T-cell (primary cell): ENCODE data around the gene ADAM23. TPM values are rescaled to one million over a fixed set of nuclear protein-coding genes. Genes with fewer than 3 reads are reported as not detected.
A peak's percentile ranks its signal among the peaks of the same experiment; 100 is the strongest.

Experiments used
- ATAC-seq, 4 experiments: fragments of 200-7000 bp in 3 of 4; fragments of 150-1000 bp in 1 of 4; cut with Tn5 transposase; replicated peaks in 1 of 4; 1 replicate in 3 of 4; 2 replicates in 1 of 4; pipeline ENCODE4 v1.10.0; 2021; ENCODE audit warnings: moderate library complexity in 3 of 4, mild to moderate bottlenecking in 2 of 4, moderate number of reproducible peaks in 1 of 4
- CTCF ChIA-PET, 2 donors: fragments of 300-600 bp; sonication (Branson Sonifier 250); formaldehyde crosslinking; loops; one replicate each; lab custom pipeline; 2022; ENCODE audit warnings: antibody characterized with exemption in 2 of 2; lab: Charles Lee
- POLR2A ChIA-PET, 2 donors: fragments of 300-600 bp; sonication (Branson Sonifier 250); formaldehyde crosslinking; loops; one replicate each; lab custom pipeline; 2022; ENCODE audit warnings: antibody characterized with exemption in 2 of 2; lab: Charles Lee
- DNase-seq, 35 experiments: peaks; one replicate each; pipeline versions ENCODE4 v3.0.0 to v3.0.0-alpha.2; 2013 to 2023
- H3K27ac ChIP-seq: one replicate; pipeline ENCODE4 v1.5.1; 2013; ENCODE audit warnings: low read length
- H3K27me3 ChIP-seq, 2 experiments: replicated peaks in 1 of 2; 1 replicate in 1 of 2; 2 replicates in 1 of 2; pipeline versions ENCODE4 v1.6.1 to v1.7.0; 2013; ENCODE audit warnings: low read length in 1 of 2, mixed read lengths in 1 of 2; ENCODE audit not compliant: control insufficient read depth in 2 of 2, insufficient read depth in 2 of 2; ENCODE audit errors: extremely low read depth in 1 of 2
- H3K36me3 ChIP-seq, 2 donors: 1 replicate in 1 of 2; 2 replicates in 1 of 2; pipeline versions ENCODE4 v1.6.1 to v1.7.0; 2013; ENCODE audit warnings: low read length in 1 of 2; ENCODE audit not compliant: control insufficient read depth in 2 of 2, insufficient read depth in 1 of 2; ENCODE audit errors: extremely low read depth in 1 of 2
- H3K4me1 ChIP-seq, 2 experiments: 1 replicate in 1 of 2; 2 replicates in 1 of 2; pipeline versions ENCODE4 v1.6.1 to v1.7.0; 2013; ENCODE audit warnings: low read length in 2 of 2, mixed read lengths in 1 of 2; ENCODE audit not compliant: insufficient read depth in 2 of 2, control insufficient read depth in 1 of 2; ENCODE audit errors: extremely low read depth in 1 of 2
- H3K4me3 ChIP-seq, 2 donors: 1 replicate in 1 of 2; 2 replicates in 1 of 2; pipeline versions ENCODE4 v1.5.1 to v1.7.0; 2013; ENCODE audit warnings: mild to moderate bottlenecking in 2 of 2, low read length in 1 of 2, moderate library complexity in 1 of 2; ENCODE audit not compliant: control insufficient read depth in 1 of 2; ENCODE audit errors: extremely low read depth in 1 of 2
- H3K9me3 ChIP-seq: 2 replicates; pipeline ENCODE4 v1.7.0; 2013
- H3K27ac Mint-ChIP-seq, 2 donors: one replicate each; pipeline ENCODE4 v1.8.0; 2020 to 2021; ENCODE audit warnings: mild to moderate bottlenecking in 2 of 2, mixed read lengths in 2 of 2
- H3K27me3 Mint-ChIP-seq, 2 donors: one replicate each; pipeline ENCODE4 v1.8.0; 2021 to 2022; ENCODE audit warnings: mixed read lengths in 2 of 2
- H3K36me3 Mint-ChIP-seq: one replicate; pipeline ENCODE4 v1.8.0; 2021; ENCODE audit warnings: mixed read lengths
- H3K4me1 Mint-ChIP-seq, 3 donors: one replicate each; pipeline ENCODE4 v1.8.0; 2020 to 2022; ENCODE audit warnings: mixed read lengths in 3 of 3, mild to moderate bottlenecking in 1 of 3
- H3K4me3 Mint-ChIP-seq, 3 donors: one replicate each; pipeline ENCODE4 v1.8.0; 2020 to 2022; ENCODE audit warnings: mild to moderate bottlenecking in 3 of 3, mixed read lengths in 3 of 3, moderate library complexity in 3 of 3
- H3K9me3 Mint-ChIP-seq, 3 donors: one replicate each; pipeline ENCODE4 v1.8.0; 2020 to 2022; ENCODE audit warnings: mixed read lengths in 3 of 3
- WGBS: methylation state at CpG from one replicate; pipeline ENCODE4 v1.1.5; 2013; ENCODE audit warnings: missing lambda C conversion rate; ENCODE audit not compliant: insufficient coverage; 5-methylcytosine and 5-hydroxymethylcytosine counted together
- total RNA-seq, 35 experiments: library from RNA in 6 of 35; stranded (reverse) in 6 of 35; fragments of 120-200 nt in 1 of 35; gene quantifications; one replicate each; pipeline versions ENCODE4 v1.2.1 to v1.2.4 and lab custom pipeline; 2013 to 2026

ADAM23 gene
- total RNA-seq, 5 donors from 2014 or later (not counting 1 experiment from before 2014, with no cell fraction given), result 0.95 to 14.2 (median 9.3) TPM

DNA sequence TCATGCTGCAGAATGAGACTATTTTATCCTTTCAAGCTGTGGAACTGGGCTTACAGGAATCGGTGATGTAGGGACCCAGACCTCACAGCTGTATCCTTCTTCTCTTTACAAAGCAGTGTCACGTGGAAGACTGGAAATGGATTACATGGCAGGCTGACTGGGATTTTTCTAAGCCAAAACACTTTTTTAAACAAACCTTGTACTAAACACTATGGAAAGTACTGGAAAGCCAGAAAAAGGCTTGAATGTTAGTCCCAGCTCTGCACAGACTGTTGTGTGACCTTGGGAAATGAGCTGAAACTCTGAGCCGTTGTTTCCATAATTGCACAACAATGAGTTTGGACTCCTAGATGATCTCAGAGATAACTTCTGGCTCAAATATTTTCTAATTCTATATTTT lies 7.6 kb upstream of the ADAM23 start:
- 100% methylated on average over 1 of the region's 3 CpGs for WGBS
- Histone ChIP-seq H3K27me3 (peaks cover 8 to 12% of the 10 kb centered on the region in 2 experiments), H3K36me3 (no peaks in the 10 kb centered on the region), H3K27ac (no peak overlapping the region), H3K4me3 (no peak overlapping the region), H3K4me1 (no peaks in the 10 kb centered on the region), H3K9me3 (no peaks in the 10 kb centered on the region)
- H3K4me1 Mint-ChIP-seq, result no peaks in the 10 kb centered on the region
- DNase-seq (no peak), ATAC-seq (no peak)
- H3K27ac Mint-ChIP-seq, result no peak overlapping the region
- peaks cover 27 to 32% of the 10 kb centered on the region in 2 donors for H3K27me3 Mint-ChIP-seq
- no peak overlapping the region for H3K4me3 Mint-ChIP-seq
- ChIA-PET CTCF (interaction anchor here in 1 of 2 donors (0.6 kb wide), 1 partner anchor 348 kb away, joined by 3 read pairs; no protein-coding TSS in a partner anchor), POLR2A (interaction anchor here in 1 of 2 donors (0.5 kb wide), 1 partner anchor 163 kb away, joined by 6 read pairs; no protein-coding TSS in a partner anchor)
- no peaks in the 10 kb centered on the region for H3K9me3 Mint-ChIP-seq
- H3K36me3 Mint-ChIP-seq, result no peaks in the 10 kb centered on the region

DNA sequence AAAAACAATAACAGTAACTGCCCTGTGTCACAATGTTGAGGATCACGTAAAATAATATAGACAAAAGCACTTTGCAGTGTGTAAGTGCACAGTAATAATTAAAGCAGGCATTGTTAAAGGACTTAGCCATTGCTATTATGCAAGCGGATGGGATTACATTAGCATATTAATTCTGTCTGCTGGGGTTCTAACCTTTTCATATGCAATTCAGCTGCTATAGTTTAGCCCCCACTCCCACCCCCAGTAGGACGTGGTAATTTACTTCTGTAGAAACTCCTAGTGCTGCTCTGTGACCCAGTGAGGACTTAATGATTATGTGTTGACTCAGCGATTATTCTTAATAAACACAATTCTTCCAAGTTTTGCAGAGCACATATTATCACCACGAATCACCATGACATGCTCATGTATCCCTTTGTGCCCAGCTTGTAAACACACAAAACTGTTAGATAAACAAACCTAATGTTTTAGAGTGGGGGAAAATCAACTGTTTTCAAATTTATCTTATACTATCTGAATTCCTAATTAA lies 5.1 kb upstream of the ADAM23 start:
- no CpG with 5 or more reads among the region's 5 CpGs for WGBS
- H3K9me3 ChIP-seq, result no peaks in the 10 kb centered on the region
- no peak overlapping the region for H3K4me3 Mint-ChIP-seq
- peaks cover 5 to 10% (median 10%) of the 10 kb centered on the region in 3 donors for H3K4me1 Mint-ChIP-seq
- no peak overlapping the region for H3K27ac ChIP-seq
- no peak for ATAC-seq
- peaks cover 48 to 49% of the 10 kb centered on the region in 2 donors for H3K27me3 Mint-ChIP-seq
- H3K9me3 Mint-ChIP-seq, result no peaks in the 10 kb centered on the region
- H3K36me3 Mint-ChIP-seq, result no peaks in the 10 kb centered on the region
- H3K4me1 ChIP-seq, result peaks cover 3 to 7% of the 10 kb centered on the region in 2 experiments
- no peak overlapping the region for H3K27ac Mint-ChIP-seq
- peaks cover 8 to 18% of the 10 kb centered on the region in 2 experiments for H3K27me3 ChIP-seq
- H3K4me3 ChIP-seq, result no peak overlapping the region
- POLR2A ChIA-PET, result no interaction called here
- CTCF ChIA-PET, result no interaction called here
- H3K36me3 ChIP-seq, result no peaks in the 10 kb centered on the region
- no peak for DNase-seq

- WGBS, result 4% methylated on average over 10 of the region's 10 CpGs
Observed at GRCh38 chr2:206442474-206442832, 879 bp upstream of the ADAM23 start.

DNA sequence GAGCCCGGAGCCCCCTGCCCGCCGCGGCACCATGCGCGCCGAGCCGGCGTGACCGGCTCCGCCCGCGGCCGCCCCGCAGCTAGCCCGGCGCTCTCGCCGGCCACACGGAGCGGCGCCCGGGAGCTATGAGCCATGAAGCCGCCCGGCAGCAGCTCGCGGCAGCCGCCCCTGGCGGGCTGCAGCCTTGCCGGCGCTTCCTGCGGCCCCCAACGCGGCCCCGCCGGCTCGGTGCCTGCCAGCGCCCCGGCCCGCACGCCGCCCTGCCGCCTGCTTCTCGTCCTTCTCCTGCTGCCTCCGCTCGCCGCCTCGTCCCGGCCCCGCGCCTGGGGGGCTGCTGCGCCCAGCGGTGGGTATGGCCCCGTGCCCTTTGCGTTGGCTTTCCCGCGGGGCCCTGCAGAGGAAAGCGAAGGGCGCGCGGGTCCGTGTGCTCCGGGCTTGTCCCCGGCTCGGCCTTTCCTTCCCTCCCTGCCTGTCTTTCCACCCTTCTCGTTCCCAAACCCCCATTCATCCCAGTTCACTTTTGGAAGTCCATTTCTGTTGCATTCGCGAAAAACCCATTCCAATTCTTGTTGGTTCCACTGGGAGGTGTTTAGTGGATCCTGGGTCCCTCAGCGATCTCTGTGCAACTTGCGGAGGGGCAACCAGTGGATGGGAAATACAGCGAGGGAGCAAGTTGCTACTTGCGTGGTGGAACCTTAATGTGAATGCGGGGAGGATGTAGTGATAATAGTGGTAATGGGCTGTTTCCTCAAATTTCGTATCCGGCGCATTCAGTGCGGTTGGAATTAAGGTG lies 599 bp downstream of the ADAM23 start:
- H3K36me3 Mint-ChIP-seq, result no peaks in the 10 kb centered on the region

More at GRCh38 chr2:206442474-206442832, 879 bp upstream of the ADAM23 start:
- Histone ChIP-seq H3K4me3 (peak overlapping the region; percentile 38 to 62), H3K4me1 (peaks cover 3 to 13% of the 10 kb centered on the region in 2 experiments), H3K9me3 (no peaks in the 10 kb centered on the region), H3K27ac (no peak overlapping the region), H3K36me3 (no peaks in the 10 kb centered on the region), H3K27me3 (peaks cover 16 to 22% of the 10 kb centered on the region in 2 experiments)
- Mint-ChIP-seq H3K4me1 (peaks cover 12 to 24% (median 18%) of the 10 kb centered on the region in 3 donors), H3K27me3 (peaks cover 66 to 71% of the 10 kb centered on the region in 2 donors), H3K4me3 (peak overlapping the region; percentile 25 to 70 (median 68)), H3K27ac (no peak overlapping the region), H3K9me3 (no peaks in the 10 kb centered on the region), H3K36me3 (no peaks in the 10 kb centered on the region)
- CTCF ChIA-PET, result no interaction called here
- POLR2A ChIA-PET, result no interaction called here
- ATAC-seq (no peak), DNase-seq (no peak)

GRCh38 chr2:206445948-206446347 lies 2.6 kb downstream of the ADAM23 start:
- no peak overlapping the region for H3K4me3 Mint-ChIP-seq
- no peak for ATAC-seq
- no peak overlapping the region for H3K4me3 ChIP-seq
- POLR2A ChIA-PET, result interaction anchor here in 1 of 2 donors (0.6 kb wide), 1 partner anchor 1652 kb away, joined by 3 read pairs; no protein-coding TSS in a partner anchor
- peaks cover 54% of the 10 kb centered on the region in 2 donors for H3K27me3 Mint-ChIP-seq
- peaks cover 12 to 24% (median 18%) of the 10 kb centered on the region in 3 donors for H3K4me1 Mint-ChIP-seq
- peaks cover 12 to 15% of the 10 kb centered on the region in 2 experiments for H3K27me3 ChIP-seq
- no peak overlapping the region for H3K27ac ChIP-seq
- WGBS, result no CpG with 5 or more reads among the region's 2 CpGs
- no peaks in the 10 kb centered on the region for H3K9me3 ChIP-seq
- no peak for DNase-seq
- H3K36me3 Mint-ChIP-seq, result no peaks in the 10 kb centered on the region
- no peak overlapping the region for H3K27ac Mint-ChIP-seq
- peaks cover 0 to 4% (median 3%) of the 10 kb centered on the region in 3 donors for H3K9me3 Mint-ChIP-seq
- H3K4me1 ChIP-seq, result peaks cover 3 to 13% of the 10 kb centered on the region in 2 experiments
- CTCF ChIA-PET, result no interaction called here
- H3K36me3 ChIP-seq, result no peaks in the 10 kb centered on the region

More for the DNA sequence above, 599 bp downstream of the ADAM23 start:
- H3K4me1 ChIP-seq, result peaks cover 3 to 13% of the 10 kb centered on the region in 2 experiments
- H3K27me3 Mint-ChIP-seq, result peaks cover 65 to 68% of the 10 kb centered on the region in 2 donors
- ChIA-PET POLR2A (interaction anchor here in 1 of 2 donors (0.5 kb wide), 1 partner anchor 160 kb away, joined by 6 read pairs; no protein-coding TSS in a partner anchor), CTCF (no interaction called here)
- peaks cover 17 to 21% of the 10 kb centered on the region in 2 experiments for H3K27me3 ChIP-seq
- DNase-seq (peak in 7 of 35 experiments; percentile 3 to 17 (median 7)), ATAC-seq (peak; percentile 60 to 75 (median 64))
- no peak overlapping the region for H3K27ac ChIP-seq
- peak overlapping the region; percentile 19 to 62 for H3K4me3 ChIP-seq
- H3K36me3 ChIP-seq, result no peaks in the 10 kb centered on the region
- WGBS, result 2% methylated on average over 70 of the region's 77 CpGs
- no peaks in the 10 kb centered on the region for H3K9me3 ChIP-seq
- H3K4me1 Mint-ChIP-seq, result peaks cover 12 to 24% (median 18%) of the 10 kb centered on the region in 3 donors
- H3K4me3 Mint-ChIP-seq, result peak overlapping the region; percentile 80 to 83 (median 81)
- no peaks in the 10 kb centered on the region for H3K9me3 Mint-ChIP-seq
- H3K27ac Mint-ChIP-seq, result peak overlapping the region in 1 of 2 donors; percentile 50

DNA sequence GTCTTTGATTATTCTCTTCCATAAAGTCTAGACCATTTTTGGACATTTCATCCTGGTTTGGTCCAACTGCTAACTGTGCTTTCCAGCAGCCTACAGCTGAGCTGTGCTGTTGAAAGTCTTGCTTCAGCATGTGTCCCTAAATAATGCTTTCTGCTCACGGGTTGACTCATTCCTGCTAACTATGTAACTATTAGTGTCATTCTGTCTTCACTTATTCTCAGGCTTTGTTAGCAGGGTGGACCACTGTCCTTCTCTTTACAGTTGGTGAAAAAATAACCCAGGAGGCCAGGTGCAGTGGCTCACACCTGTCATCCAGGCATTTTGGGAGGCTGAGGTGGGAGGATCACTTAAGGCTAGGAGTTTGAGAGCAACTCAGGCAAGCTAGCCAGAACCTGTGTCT lies 8.9 kb downstream of the ADAM23 start:
- Mint-ChIP-seq H3K27me3 (peaks cover 13 to 20% of the 10 kb centered on the region in 2 donors), H3K36me3 (no peaks in the 10 kb centered on the region), H3K4me3 (no peak overlapping the region), H3K9me3 (peaks cover 0 to 4% (median 3%) of the 10 kb centered on the region in 3 donors), H3K27ac (no peak overlapping the region), H3K4me1 (no peaks in the 10 kb centered on the region)
- peaks cover 0 to 2% of the 10 kb centered on the region in 2 experiments for H3K27me3 ChIP-seq
- H3K36me3 ChIP-seq, result no peaks in the 10 kb centered on the region
- H3K9me3 ChIP-seq, result no peaks in the 10 kb centered on the region
- no peak for DNase-seq
- H3K27ac ChIP-seq, result no peak overlapping the region
- ChIA-PET CTCF (no interaction called here), POLR2A (no interaction called here)
- no CpG with 5 or more reads among the region's 1 CpG for WGBS
- H3K4me1 ChIP-seq, result no peaks in the 10 kb centered on the region
- no peak overlapping the region for H3K4me3 ChIP-seq
- no peak for ATAC-seq
